ENCODE data around the gene ACVR1. TPM values are rescaled to one million over a fixed set of nuclear protein-coding genes. Genes with fewer than 3 reads are reported as not detected.

The ACVR1 gene
- total RNA-seq, 1 donor from 2014 or later, result 24.3 TPM

DNA sequence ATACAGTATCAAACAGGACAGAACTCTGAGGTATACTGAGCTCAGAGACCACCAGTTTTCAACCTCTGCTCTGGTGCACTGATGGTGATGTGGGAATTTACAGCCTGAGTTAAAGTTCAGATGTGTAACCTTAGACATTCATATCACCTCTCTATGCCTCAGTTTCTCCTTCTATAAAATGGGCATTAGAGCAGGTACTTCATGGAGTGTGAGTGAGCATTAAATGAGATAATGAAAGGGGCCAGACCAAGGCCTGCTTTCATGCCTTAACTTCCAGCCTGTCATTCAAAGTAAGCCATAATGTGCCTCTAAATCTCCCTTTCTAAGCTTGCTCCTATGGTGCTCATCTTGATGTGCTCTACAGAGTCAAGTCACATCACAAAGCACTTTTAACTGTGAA lies 8.4 kb downstream of the ACVR1 start:
- Mint-ChIP-seq H3K27me3 (no peaks in the 10 kb centered on the region), H3K4me1 (ENCODE audit: low read depth) (peaks cover 38% of the 10 kb centered on the region), H3K4me3 (ENCODE audit: low read depth) (no peak overlapping the region), H3K9me3 (ENCODE audit: low read depth) (no peaks in the 10 kb centered on the region), H3K27ac (no peak overlapping the region), H3K36me3 (ENCODE audit: insufficient read depth) (peaks cover 1% of the 10 kb centered on the region)
- no peak for TF ChIP-seq CTCF (IDR thresholded peaks at IDR 0.05; ENCODE audit: unreplicated experiment)
- no peak for DNase-seq (ENCODE audit: low spot score, unreplicated experiment)

GRCh38 chr2:157866666-157867642 lies 9.2 kb downstream of the ACVR1 start:
- Mint-ChIP-seq H3K4me1 (ENCODE audit: low read depth) (peaks cover 31% of the 10 kb centered on the region), H3K36me3 (ENCODE audit: insufficient read depth) (peaks cover 1% of the 10 kb centered on the region), H3K27me3 (no peaks in the 10 kb centered on the region), H3K27ac (no peak overlapping the region), H3K4me3 (ENCODE audit: low read depth) (no peak overlapping the region), H3K9me3 (ENCODE audit: low read depth) (no peaks in the 10 kb centered on the region)
- no peak for TF ChIP-seq CTCF (IDR thresholded peaks at IDR 0.05; ENCODE audit: unreplicated experiment)
- DNase-seq (ENCODE audit: low spot score, unreplicated experiment), result no peak

DNA sequence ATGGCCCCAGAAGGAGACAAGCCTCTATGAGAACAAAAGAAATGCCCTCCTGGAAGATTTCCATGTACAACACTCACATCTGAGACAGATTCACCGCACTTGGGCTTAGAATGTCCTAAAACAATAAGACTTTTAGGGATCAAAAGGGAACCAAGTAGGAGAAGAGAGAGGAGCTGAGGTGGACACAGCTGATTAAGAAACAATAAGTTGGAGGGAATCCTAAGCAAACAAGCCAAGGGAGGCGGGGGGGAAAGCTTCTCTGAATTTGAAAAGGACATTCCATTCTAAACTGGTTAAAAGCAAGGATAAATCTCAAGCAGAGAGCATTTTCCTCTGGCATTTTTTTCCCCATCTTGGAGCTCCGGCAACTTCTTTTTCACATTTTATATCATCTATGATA lies 9.9 kb downstream of the ACVR1 start:
- no peaks in the 10 kb centered on the region for H3K27me3 Mint-ChIP-seq
- H3K27ac Mint-ChIP-seq, result no peak overlapping the region
- no peak overlapping the region for H3K4me3 Mint-ChIP-seq (ENCODE audit: low read depth)
- no peaks in the 10 kb centered on the region for H3K9me3 Mint-ChIP-seq (ENCODE audit: low read depth)
- peaks cover 23% of the 10 kb centered on the region for H3K4me1 Mint-ChIP-seq (ENCODE audit: low read depth)
- peaks cover 1% of the 10 kb centered on the region for H3K36me3 Mint-ChIP-seq (ENCODE audit: insufficient read depth)
- TF ChIP-seq CTCF (IDR thresholded peaks at IDR 0.05; ENCODE audit: unreplicated experiment), result no peak
- no peak for DNase-seq (ENCODE audit: low spot score, unreplicated experiment)

- peaks cover 16% of the 10 kb centered on the region for H3K4me1 Mint-ChIP-seq (ENCODE audit: low read depth)
- no peak for TF ChIP-seq CTCF (IDR thresholded peaks at IDR 0.05; ENCODE audit: unreplicated experiment)
- no peaks in the 10 kb centered on the region for H3K9me3 Mint-ChIP-seq (ENCODE audit: low read depth)
- no peaks in the 10 kb centered on the region for H3K36me3 Mint-ChIP-seq (ENCODE audit: insufficient read depth)
- DNase-seq (ENCODE audit: low spot score, unreplicated experiment), result no peak
- H3K4me3 Mint-ChIP-seq (ENCODE audit: low read depth), result no peak overlapping the region
- no peaks in the 10 kb centered on the region for H3K27me3 Mint-ChIP-seq
- no peak overlapping the region for H3K27ac Mint-ChIP-seq
Observed at GRCh38 chr2:157864857-157865430, 11.2 kb downstream of the ACVR1 start.

DNA sequence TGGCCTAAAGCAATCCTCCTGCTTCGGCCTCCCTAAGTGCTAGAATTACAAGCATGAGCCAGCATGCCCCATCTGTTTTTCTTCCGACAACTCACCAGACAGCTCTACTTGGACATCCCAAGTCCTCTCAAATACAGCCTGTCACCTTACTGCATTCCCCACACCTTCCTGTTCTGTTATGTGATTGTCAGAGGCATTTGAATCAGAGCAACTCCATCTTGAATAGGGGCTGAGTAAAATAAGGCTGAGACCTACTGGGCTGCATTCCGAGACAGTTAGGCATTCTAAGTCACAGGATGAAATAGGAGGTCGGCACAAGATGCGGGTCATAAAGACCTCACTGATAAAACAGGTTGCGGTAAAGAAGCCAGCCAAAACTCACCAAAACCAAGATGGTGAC lies 17.3 kb downstream of the ACVR1 start:
- H3K36me3 Mint-ChIP-seq (ENCODE audit: insufficient read depth), result peaks cover 7% of the 10 kb centered on the region
- no peak overlapping the region for H3K27ac Mint-ChIP-seq

More for the DNA sequence above, 17.3 kb downstream of the ACVR1 start:
- Mint-ChIP-seq H3K9me3 (ENCODE audit: low read depth) (no peaks in the 10 kb centered on the region), H3K27me3 (no peaks in the 10 kb centered on the region), H3K4me1 (ENCODE audit: low read depth) (peaks cover 3% of the 10 kb centered on the region), H3K4me3 (ENCODE audit: low read depth) (no peak overlapping the region)
- no peak for DNase-seq (ENCODE audit: low spot score, unreplicated experiment)
- no peak for TF ChIP-seq CTCF (IDR thresholded peaks at IDR 0.05; ENCODE audit: unreplicated experiment)

Measured in progenitor cell of endocrine pancreas (in vitro differentiated cells).